ENCODE results near the gene DMGDH.
A peak's percentile ranks its signal among the peaks of the same experiment; 100 is the strongest.
"Not testable (repeated sequence)": the region's sequence is repeated elsewhere in the genome, so short reads cannot be mapped to it uniquely, and the experiment has no call there.

DMGDH gene

GRCh38 chr5:78989080-78989479, 80.4 kb downstream of the DMGDH start:
- no peaks in the 10 kb centered on the region for H3K36me3 ChIP-seq
- no peak for TF ChIP-seq Cebpa-rat (IDR thresholded peaks at IDR 0.05)
- H3K27ac ChIP-seq, result no peak overlapping the region
- H4K20me1 ChIP-seq, result no peaks in the 10 kb centered on the region
- no peaks in the 10 kb centered on the region for H3K9me3 ChIP-seq (replicated peaks in 1 of 11)
- H3K4me1 ChIP-seq, result peaks cover 9 to 16% (median 13%) of the 10 kb centered on the region in 10 experiments
- no peak overlapping the region for H3K9ac ChIP-seq
- H3K4me2 ChIP-seq, result no peak overlapping the region
- no peak overlapping the region for H3K4me3 ChIP-seq
- no peaks in the 10 kb centered on the region for H3K27me3 ChIP-seq

- no peaks in the 10 kb centered on the region for H3K27me3 ChIP-seq
Observed at GRCh38 chr5:78985725-78986223, 83.7 kb downstream of the DMGDH start.

GRCh38 chr5:78985116-78985724, 84.3 kb downstream of the DMGDH start, which contains the start of gene ARSB:
Gene ARSB, minus strand, starts transcription at chr5:78985310. Its CDS starts 62 bp downstream, at chr5:78985248.
- H3K4me3 ChIP-seq, result peak within 1 kb of the TSS; percentile 81 to 93 (median 84)
- H3K27me3 ChIP-seq, result no peaks in the 10 kb centered on the region
- peak within 1 kb of the TSS; percentile 86 to 97 (median 90) for H3K4me2 ChIP-seq
- peaks cover 21 to 53% (median 26%) of the 10 kb centered on the region in 10 experiments for H3K4me1 ChIP-seq
- peak within 1 kb of the TSS; percentile 90 to 98 (median 96) for H3K27ac ChIP-seq
- no peak for TF ChIP-seq Cebpa-rat (IDR thresholded peaks at IDR 0.05)
- H3K9ac ChIP-seq, result peak within 1 kb of the TSS; percentile 94 to 97 (median 96)
- no peaks in the 10 kb centered on the region for H3K36me3 ChIP-seq
- H4K20me1 ChIP-seq, result no peaks in the 10 kb centered on the region; a peak in 2 of 22 replicates
- H3K9me3 ChIP-seq (replicated peaks in 1 of 11), result no peaks in the 10 kb centered on the region

More at GRCh38 chr5:78985725-78986223, 83.7 kb downstream of the DMGDH start:
- peak overlapping the region; percentile 94 to 97 (median 96) for H3K9ac ChIP-seq
- peak overlapping the region; percentile 90 to 98 (median 96) for H3K27ac ChIP-seq
- peak overlapping the region; percentile 86 to 97 (median 90) for H3K4me2 ChIP-seq
- no peaks in the 10 kb centered on the region for H3K9me3 ChIP-seq (replicated peaks in 1 of 11)
- H3K4me1 ChIP-seq, result peaks cover 21 to 48% (median 26%) of the 10 kb centered on the region in 10 experiments
- TF ChIP-seq Cebpa-rat (IDR thresholded peaks at IDR 0.05), result no peak
- peak overlapping the region; percentile 81 to 93 (median 84) for H3K4me3 ChIP-seq
- no peaks in the 10 kb centered on the region for H3K36me3 ChIP-seq
- no peaks in the 10 kb centered on the region; a peak in 1 of 22 replicates for H4K20me1 ChIP-seq

GRCh38 chr5:78984439-78985115, 84.9 kb downstream of the DMGDH start:
- H3K4me3 ChIP-seq, result peak overlapping the region; percentile 81 to 93 (median 84)
- peak overlapping the region; percentile 94 to 97 (median 96) for H3K9ac ChIP-seq
- H3K27me3 ChIP-seq, result no peaks in the 10 kb centered on the region
- no peaks in the 10 kb centered on the region; a peak in 2 of 22 replicates for H4K20me1 ChIP-seq
- TF ChIP-seq Cebpa-rat (IDR thresholded peaks at IDR 0.05), result no peak
- H3K27ac ChIP-seq, result peak overlapping the region; percentile 90 to 98 (median 96)
- peak overlapping the region; percentile 86 to 97 (median 90) for H3K4me2 ChIP-seq
- H3K36me3 ChIP-seq, result 0 out of 22 replicates have a peak, but pooled peaks cover 0 to under 1% (median 0%) of the 10 kb centered on the region in 11 experiments
- peaks cover 21 to 60% (median 28%) of the 10 kb centered on the region in 10 experiments for H3K4me1 ChIP-seq
- peaks cover 0 to under 1% (median 0%) of the 10 kb centered on the region in 11 experiments; a peak in 1 of 22 replicates for H3K9me3 ChIP-seq (replicated peaks in 1 of 11)

- Histone ChIP-seq H3K27ac (peak overlapping the region; percentile 90 to 98 (median 96); a peak in 21 of 22 replicates), H3K9ac (peak overlapping the region; percentile 94 to 97 (median 96)), H3K36me3 (0 out of 22 replicates have a peak, but pooled peaks cover 0 to 6% (median 0%) of the 10 kb centered on the region in 11 experiments), H4K20me1 (no peaks in the 10 kb centered on the region; a peak in 3 of 22 replicates), H3K4me2 (peak overlapping the region; percentile 73 to 97 (median 89)), H3K4me3 (peak overlapping the region; percentile 81 to 93 (median 84)), H3K4me1 (peaks cover 21 to 65% (median 29%) of the 10 kb centered on the region in 10 experiments), H3K27me3 (no peaks in the 10 kb centered on the region), H3K9me3 (replicated peaks in 1 of 11) (peaks cover 0 to 5% (median 0%) of the 10 kb centered on the region in 11 experiments; a peak in 1 of 22 replicates)
- no peak for TF ChIP-seq Cebpa-rat (IDR thresholded peaks at IDR 0.05)
Observed at GRCh38 chr5:78983601-78984438, 85.7 kb downstream of the DMGDH start.

GRCh38 chr5:78983194-78983593, 86.3 kb downstream of the DMGDH start:
- Histone ChIP-seq H3K4me2 (peak overlapping the region; percentile 73 to 97 (median 89)), H3K4me1 (peaks cover 21 to 65% (median 29%) of the 10 kb centered on the region in 10 experiments), H3K9ac (peak overlapping the region in 7 of 11 experiments; percentile 94 to 97 (median 96); a peak in 13 of 22 replicates), H3K4me3 (peak overlapping the region in 8 of 10 experiments; percentile 83 to 93 (median 88); a peak in 7 of 20 replicates)
- not testable (repeated sequence) for H3K27ac ChIP-seq; H4K20me1 ChIP-seq; H3K27me3 ChIP-seq; H3K9me3 ChIP-seq (replicated peaks in 1 of 11); H3K36me3 ChIP-seq

GRCh38 chr5:78979909-78980308, 89.6 kb downstream of the DMGDH start:
- peak overlapping the region in 3 of 11 experiments; percentile 16 to 32 (median 19); a peak in 2 of 22 replicates for H3K4me2 ChIP-seq

GRCh38 chr5:78979117-78979742, 90.2 kb downstream of the DMGDH start:
- Histone ChIP-seq H3K9me3 (replicated peaks in 1 of 11) (peaks cover 0 to 8% (median 0%) of the 10 kb centered on the region in 11 experiments; a peak in 2 of 22 replicates), H3K4me1 (peaks cover 17 to 56% (median 23%) of the 10 kb centered on the region in 10 experiments), H3K9ac (no peak overlapping the region), H4K20me1 (peaks cover 0 to 11% (median 0%) of the 10 kb centered on the region in 11 experiments; a peak in 9 of 22 replicates), H3K27ac (no peak overlapping the region), H3K4me3 (no peak overlapping the region), H3K27me3 (no peaks in the 10 kb centered on the region), H3K4me2 (peak overlapping the region in 2 of 11 experiments; percentile 9 to 19; a peak in 2 of 22 replicates), H3K36me3 (0 out of 22 replicates have a peak, but pooled peaks cover 0 to 6% (median 0%) of the 10 kb centered on the region in 11 experiments)
- TF ChIP-seq Cebpa-rat (IDR thresholded peaks at IDR 0.05), result no peak

More at GRCh38 chr5:78979909-78980308, 89.6 kb downstream of the DMGDH start:
- Histone ChIP-seq H3K27me3 (no peaks in the 10 kb centered on the region), H3K9me3 (replicated peaks in 1 of 11) (peaks cover 0 to 8% (median 0%) of the 10 kb centered on the region in 11 experiments; a peak in 2 of 22 replicates), H3K36me3 (0 out of 22 replicates have a peak, but pooled peaks cover 0 to 6% (median 0%) of the 10 kb centered on the region in 11 experiments), H4K20me1 (peaks cover 0 to 4% (median 0%) of the 10 kb centered on the region in 11 experiments; a peak in 7 of 22 replicates), H3K4me1 (peaks cover 17 to 56% (median 23%) of the 10 kb centered on the region in 10 experiments), H3K27ac (no peak overlapping the region), H3K9ac (no peak overlapping the region), H3K4me3 (no peak overlapping the region)
- no peak for TF ChIP-seq Cebpa-rat (IDR thresholded peaks at IDR 0.05)

All from BLaER1 treated with 17β-estradiol and CSF1 and Interleukin-3, amounts not matched to agents 10 nM and 100 nM (cell line).